Measurements from ENCODE around the gene DUOX1. TPM values are rescaled to one million over a fixed set of nuclear protein-coding genes. Genes with fewer than 3 reads are reported as not detected.

DUOX1 gene
- total RNA-seq, 1 experiment from 2014 or later, result not detected

GRCh38 chr15:45131510-45131909, 1.7 kb downstream of the DUOX1 start:
- Histone ChIP-seq H2AFZ (no peak overlapping the region), H3K27ac (no peak overlapping the region), H3K9me3 (ENCODE audit: insufficient read depth, low read depth) (no peaks in the 10 kb centered on the region), H3K9me2 (ENCODE audit: insufficient read depth) (no peaks in the 10 kb centered on the region), H3K36me3 (ENCODE audit: low read depth) (no peaks in the 10 kb centered on the region), H3K27me3 (ENCODE audit: insufficient read depth, low read depth) (no peaks in the 10 kb centered on the region), H3K4me1 (replicated peaks; ENCODE audit: insufficient read depth) (no peaks in the 10 kb centered on the region), H3K4me2 (no peak overlapping the region), H3F3A (ENCODE audit: insufficient read depth, low read depth) (no peaks in the 10 kb centered on the region), H3K79me2 (ENCODE audit: low read depth) (no peaks in the 10 kb centered on the region), H4K20me1 (ENCODE audit: insufficient read depth) (no peaks in the 10 kb centered on the region), H3K4me3 (no peak overlapping the region)
- TF ChIP-seq EZH2 (IDR thresholded peaks at IDR 0.05; ENCODE audit: low read depth) (no peak), CTCF (conservative IDR thresholded peaks at IDR 0.05) (no peak)
- BruUV-seq (replicated peaks), result no TSS peak
- intact Hi-C loops (cut with micrococcal nuclease; ENCODE audit: unreplicated experiment), result no loop called here
- ChIA-PET POLR2A (ENCODE audit: unreplicated experiment) (interaction anchor here (0.6 kb wide), 2 partner anchors 15 to 1973 kb away, joined by 4 read pairs; no protein-coding TSS in a partner anchor), CTCF (no interaction called here)
- no peak for DNase-seq

- Histone ChIP-seq H3K4me1 (replicated peaks; ENCODE audit: insufficient read depth) (no peaks in the 10 kb centered on the region), H3K9me3 (ENCODE audit: insufficient read depth, low read depth) (no peaks in the 10 kb centered on the region), H3K79me2 (ENCODE audit: low read depth) (no peaks in the 10 kb centered on the region), H4K20me1 (ENCODE audit: insufficient read depth) (no peaks in the 10 kb centered on the region), H3K27ac (no peak overlapping the region), H3F3A (ENCODE audit: insufficient read depth, low read depth) (no peaks in the 10 kb centered on the region), H2AFZ (no peak overlapping the region), H3K36me3 (ENCODE audit: low read depth) (no peaks in the 10 kb centered on the region), H3K4me3 (no peak overlapping the region), H3K27me3 (ENCODE audit: insufficient read depth, low read depth) (no peaks in the 10 kb centered on the region), H3K9me2 (ENCODE audit: insufficient read depth) (no peaks in the 10 kb centered on the region), H3K4me2 (no peak overlapping the region)
- no peak for TF ChIP-seq EZH2 (IDR thresholded peaks at IDR 0.05; ENCODE audit: low read depth)
- no peak for TF ChIP-seq CTCF (conservative IDR thresholded peaks at IDR 0.05)
- POLR2A ChIA-PET (ENCODE audit: unreplicated experiment), result no interaction called here
- intact Hi-C loops (cut with micrococcal nuclease; ENCODE audit: unreplicated experiment), result no loop called here
- CTCF ChIA-PET, result interaction anchor here (0.6 to 1.8 kb wide), 2 partner anchors 30 to 78 kb away, joined by 4 to 5 read pairs; no protein-coding TSS in a partner anchor
- BruUV-seq (replicated peaks), result no TSS peak
- no peak for DNase-seq
These were observed 3.2 kb downstream of the DUOX1 start for GRCh38 chr15:45132844-45133560.

- H3K36me3 ChIP-seq (ENCODE audit: low read depth), result no peaks in the 10 kb centered on the region
- H4K20me1 ChIP-seq (ENCODE audit: insufficient read depth), result no peaks in the 10 kb centered on the region
- no peak for TF ChIP-seq EZH2 (IDR thresholded peaks at IDR 0.05; ENCODE audit: low read depth)
- no peak for TF ChIP-seq CTCF (conservative IDR thresholded peaks at IDR 0.05)
- no peak for DNase-seq
- no peak overlapping the region for H3K4me3 ChIP-seq
- H3K27ac ChIP-seq, result no peak overlapping the region
- CTCF ChIA-PET, result interaction anchor here (0.6 to 1.8 kb wide), 2 partner anchors 29 to 78 kb away, joined by 4 to 5 read pairs; no protein-coding TSS in a partner anchor
- no peaks in the 10 kb centered on the region for H3K9me2 ChIP-seq (ENCODE audit: insufficient read depth)
- BruUV-seq (replicated peaks), result no TSS peak
- H2AFZ ChIP-seq, result no peak overlapping the region
- H3K27me3 ChIP-seq (ENCODE audit: insufficient read depth, low read depth), result no peaks in the 10 kb centered on the region
- intact Hi-C loops (cut with micrococcal nuclease; ENCODE audit: unreplicated experiment), result no loop called here
- no peak overlapping the region for H3K4me2 ChIP-seq
- no peaks in the 10 kb centered on the region for H3K4me1 ChIP-seq (replicated peaks; ENCODE audit: insufficient read depth)
- no peaks in the 10 kb centered on the region for H3F3A ChIP-seq (ENCODE audit: insufficient read depth, low read depth)
- H3K79me2 ChIP-seq (ENCODE audit: low read depth), result no peaks in the 10 kb centered on the region
- no peaks in the 10 kb centered on the region for H3K9me3 ChIP-seq (ENCODE audit: insufficient read depth, low read depth)
- POLR2A ChIA-PET (ENCODE audit: unreplicated experiment), result no interaction called here
These were observed 3.7 kb downstream of the DUOX1 start for GRCh38 chr15:45133561-45133920.

Measured in PC-9 (cell line).